H9 (cell line): ENCODE results near the gene STARD7. TPM values are rescaled to one million over a fixed set of nuclear protein-coding genes. Genes with fewer than 3 reads are reported as not detected.
A peak's percentile ranks its signal among the peaks of the same experiment; 100 is the strongest.

ENCODE experiments used
- DNase-seq: peaks from one replicate; pipeline ENCODE4 v3.0.0-alpha.2; 2017
- H2AFZ ChIP-seq: one replicate; pipeline ENCODE4 v1.6.1; 2013; ENCODE audit warnings: mild to moderate bottlenecking, low read length, control low read depth, moderate library complexity
- H2AK5ac ChIP-seq: 2 replicates; pipeline ENCODE4 v1.6.1; 2013; ENCODE audit warnings: low read length, control low read depth, mixed read lengths; ENCODE audit not compliant: insufficient read length
- H2BK120ac ChIP-seq: one replicate; pipeline ENCODE4 v1.6.1; 2013; ENCODE audit warnings: low read depth, mild to moderate bottlenecking, low read length, control low read depth, inconsistent platforms; ENCODE audit not compliant: poor library complexity, severe bottlenecking
- H2BK12ac ChIP-seq: 2 replicates; pipeline ENCODE4 v1.6.1; 2013; ENCODE audit warnings: low read length, control low read depth, mixed read lengths, low read depth; ENCODE audit not compliant: insufficient read length
- H2BK15ac ChIP-seq: 2 replicates; pipeline ENCODE4 v1.6.1; 2013; ENCODE audit warnings: low read depth, low read length, control low read depth
- H2BK20ac ChIP-seq: one replicate; pipeline ENCODE4 v1.6.1; 2013; ENCODE audit warnings: low read depth, mild to moderate bottlenecking, low read length, control low read depth, inconsistent platforms; ENCODE audit not compliant: poor library complexity, severe bottlenecking
- H2BK5ac ChIP-seq: 2 replicates; pipeline ENCODE4 v1.6.1; 2013; ENCODE audit warnings: low read length, control low read depth, mixed read lengths; ENCODE audit not compliant: insufficient read length
- H3K14ac ChIP-seq: 2 replicates; pipeline ENCODE4 v1.6.1; 2013; ENCODE audit warnings: low read length, control low read depth; ENCODE audit not compliant: insufficient read depth
- H3K18ac ChIP-seq: 2 replicates; pipeline ENCODE4 v1.6.1; 2013; ENCODE audit warnings: low read depth, mild to moderate bottlenecking, mixed read lengths, low read length, control low read depth; ENCODE audit not compliant: insufficient read length
- H3K23ac ChIP-seq: 2 replicates; pipeline ENCODE4 v1.6.1; 2013; ENCODE audit warnings: low read length, control low read depth, mixed read lengths, low read depth; ENCODE audit not compliant: insufficient read length
- H3K23me2 ChIP-seq: 2 replicates; pipeline ENCODE4 v1.6.1; 2013; ENCODE audit warnings: low read depth, mild to moderate bottlenecking, mixed read lengths, low read length, control low read depth; ENCODE audit not compliant: insufficient read length, poor library complexity, severe bottlenecking
- H3K27ac ChIP-seq: 2 replicates; pipeline ENCODE4 v1.5.1; 2013; ENCODE audit warnings: low read length, control low read depth, mixed read lengths, low read depth; ENCODE audit not compliant: insufficient read length
- H3K27me3 ChIP-seq: 2 replicates; pipeline ENCODE4 v1.6.1; 2013; ENCODE audit warnings: low read length, control low read depth, inconsistent platforms; ENCODE audit not compliant: insufficient read depth
- H3K4ac ChIP-seq: 2 replicates; pipeline ENCODE4 v1.6.1; 2013; ENCODE audit warnings: low read depth, mild to moderate bottlenecking, control low read depth, inconsistent platforms, low read length, moderate library complexity
- H3K4me1 ChIP-seq: 2 replicates; pipeline ENCODE4 v1.6.1; 2013; ENCODE audit warnings: low read length, control low read depth, inconsistent platforms; ENCODE audit not compliant: insufficient read depth
- H3K4me2 ChIP-seq: 2 replicates; pipeline ENCODE4 v1.6.1; 2013; ENCODE audit warnings: low read length, control low read depth, mixed read lengths; ENCODE audit not compliant: insufficient read length, insufficient read depth
- H3K56ac ChIP-seq: 2 replicates; pipeline ENCODE4 v1.6.1; 2013; ENCODE audit warnings: low read depth, mild to moderate bottlenecking, mixed read lengths, low read length, control low read depth; ENCODE audit not compliant: insufficient read length
- H3K79me1 ChIP-seq: 2 replicates; pipeline ENCODE4 v1.6.1; 2013; ENCODE audit warnings: low read depth, mild to moderate bottlenecking, moderate library complexity, low read length, control low read depth, inconsistent platforms; ENCODE audit not compliant: insufficient read depth, poor library complexity, severe bottlenecking
- H3K79me2 ChIP-seq: 2 replicates; pipeline ENCODE4 v1.6.1; 2013; ENCODE audit warnings: low read length, control low read depth, inconsistent platforms; ENCODE audit not compliant: insufficient read depth
- H3K9ac ChIP-seq: 2 replicates; pipeline ENCODE4 v1.6.1; 2013; ENCODE audit warnings: low read length, control low read depth, mixed read lengths; ENCODE audit not compliant: insufficient read length; ENCODE audit errors: extremely low read depth
- H3K9me3 ChIP-seq: one replicate; pipeline ENCODE4 v1.6.1; 2013; ENCODE audit warnings: low read depth, low read length, inconsistent platforms; ENCODE audit not compliant: control insufficient read depth
- H3T11ph ChIP-seq: one replicate; pipeline ENCODE4 v1.6.1; 2013; ENCODE audit warnings: mild to moderate bottlenecking, low read length, control low read depth, inconsistent platforms
- H4K20me1 ChIP-seq: one replicate; pipeline ENCODE4 v1.6.1; 2013; ENCODE audit not compliant: control insufficient read depth, insufficient read length, insufficient read depth
- H4K5ac ChIP-seq: 2 replicates; pipeline ENCODE4 v1.6.1; 2013; ENCODE audit warnings: low read depth, mild to moderate bottlenecking, mixed read lengths, low read length, control low read depth; ENCODE audit not compliant: insufficient read length
- H4K8ac ChIP-seq: replicated peaks from 2 replicates; pipeline ENCODE4 v1.6.1; 2013; ENCODE audit warnings: low read length, control low read depth, mixed read lengths, low read depth; ENCODE audit not compliant: insufficient read length
- H4K91ac ChIP-seq: 2 replicates; pipeline ENCODE4 v1.6.1; 2013; ENCODE audit warnings: low read depth, mild to moderate bottlenecking, moderate library complexity, mixed read lengths, low read length, control low read depth; ENCODE audit not compliant: insufficient read length
- H3K27ac Mint-ChIP-seq, 3 experiments: 2 replicates in 2 of 3; 3 replicates in 1 of 3; pipeline ENCODE4 v1.8.0; 2020 to 2021; ENCODE audit warnings: mixed read lengths in 3 of 3, mild to moderate bottlenecking in 1 of 3, moderate library complexity in 1 of 3
- H3K27me3 Mint-ChIP-seq: 2 replicates; pipeline ENCODE4 v1.8.0; 2021; ENCODE audit warnings: low read depth, mild to moderate bottlenecking, moderate library complexity, mixed read lengths
- H3K36me3 Mint-ChIP-seq, 3 experiments: 2 replicates in 2 of 3; 3 replicates in 1 of 3; pipeline ENCODE4 v1.8.0; 2020 to 2021; ENCODE audit warnings: low read depth in 3 of 3, mixed read lengths in 3 of 3; ENCODE audit not compliant: insufficient read depth in 1 of 3
- H3K4me1 Mint-ChIP-seq, 2 experiments: 2 replicates each; pipeline ENCODE4 v1.8.0; 2020; ENCODE audit warnings: mixed read lengths in 2 of 2
- H3K4me3 Mint-ChIP-seq, 2 experiments: 2 replicates in 1 of 2; 3 replicates in 1 of 2; pipeline ENCODE4 v1.8.0; 2020 to 2021; ENCODE audit warnings: mild to moderate bottlenecking in 2 of 2, mixed read lengths in 2 of 2, moderate library complexity in 1 of 2
- H3K9me3 Mint-ChIP-seq, 2 experiments: 2 replicates in 1 of 2; 3 replicates in 1 of 2; pipeline ENCODE4 v1.8.0; 2020; ENCODE audit warnings: mild to moderate bottlenecking in 2 of 2, mixed read lengths in 2 of 2, moderate library complexity in 1 of 2
- WGBS: extraction: QIAGEN DNeasy Blood & Tissue Kit; methylation state at CpG from one replicate; pipeline ENCODE4 v1.1.7; 2013; ENCODE audit warnings: missing lambda C conversion rate, low lambda C conversion rate, mixed read lengths; ENCODE audit not compliant: insufficient read length; ENCODE audit errors: extremely low coverage; 5-methylcytosine and 5-hydroxymethylcytosine counted together
- total RNA-seq: library from RNA; stranded (reverse); gene quantifications from 2 replicates; pipeline ENCODE4 v1.2.1, GENCODE V29; 2021
- TF ChIP-seq, protein P1 (sequence below): fragments of 200-600 bp; sonication (generic); conservative IDR thresholded peaks from 3 replicates; pipeline ENCODE4 v1.8.0; 2021; ENCODE audit warnings: antibody characterized with exemption, mild to moderate bottlenecking

STARD7 gene
- total RNA-seq, 1 experiment from 2014 or later = 212 TPM

DNA sequence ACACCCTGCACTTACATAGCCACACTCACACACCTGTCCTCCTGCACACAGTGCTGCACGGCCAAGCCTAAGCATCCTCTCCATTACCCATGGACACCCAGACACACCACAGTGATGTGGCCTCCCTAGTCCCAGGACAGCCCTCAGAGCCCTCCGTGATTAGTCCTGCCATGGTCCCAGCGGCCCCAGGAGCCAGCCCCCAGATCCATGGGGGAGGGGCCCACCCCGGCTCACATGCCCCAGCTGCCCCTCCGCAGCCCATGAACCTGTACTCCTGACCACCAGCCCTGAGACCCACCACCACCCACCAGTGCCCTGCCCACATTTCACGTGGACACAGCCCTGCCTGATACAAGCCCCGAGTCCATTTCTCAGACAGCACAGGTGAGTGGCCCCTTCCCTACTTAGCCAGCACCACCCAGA, 55.3 kb downstream of the STARD7 start:
- Histone ChIP-seq H3K79me2 (no peaks in the 10 kb centered on the region), H3K9me3 (no peaks in the 10 kb centered on the region), H3K56ac (no peak overlapping the region), H3K23ac (no peak overlapping the region), H3K18ac (peak overlapping the region; percentile 38), H2AFZ (no peak overlapping the region), H2BK5ac (no peak overlapping the region), H3K4me1 (no peaks in the 10 kb centered on the region; the same call in 1 of the 2 replicates), H3K14ac (no peak overlapping the region), H2AK5ac (no peak overlapping the region), H3K9ac (no peak overlapping the region), H3K4ac (no peak overlapping the region), H3K27ac (no peak overlapping the region), H3K27me3 (no peaks in the 10 kb centered on the region), H2BK15ac (no peak overlapping the region), H4K20me1 (no peaks in the 10 kb centered on the region), H4K91ac (no peak overlapping the region), H4K8ac (no peak overlapping the region), H3K23me2 (no peaks in the 10 kb centered on the region), H3K79me1 (no peaks in the 10 kb centered on the region), H2BK12ac (no peak overlapping the region), H2BK20ac (no peak overlapping the region), H2BK120ac (no peak overlapping the region), H3T11ph (no peak overlapping the region), H4K5ac (no peak overlapping the region), H3K4me2 (no peak overlapping the region)
- DNase-seq = peak; percentile 22
- peaks cover 24 to 43% of the 10 kb centered on the region in 2 experiments for H3K4me1 Mint-ChIP-seq
- H3K27me3 Mint-ChIP-seq = peaks cover under 1% of the 10 kb centered on the region
- TF ChIP-seq, protein P1, sequence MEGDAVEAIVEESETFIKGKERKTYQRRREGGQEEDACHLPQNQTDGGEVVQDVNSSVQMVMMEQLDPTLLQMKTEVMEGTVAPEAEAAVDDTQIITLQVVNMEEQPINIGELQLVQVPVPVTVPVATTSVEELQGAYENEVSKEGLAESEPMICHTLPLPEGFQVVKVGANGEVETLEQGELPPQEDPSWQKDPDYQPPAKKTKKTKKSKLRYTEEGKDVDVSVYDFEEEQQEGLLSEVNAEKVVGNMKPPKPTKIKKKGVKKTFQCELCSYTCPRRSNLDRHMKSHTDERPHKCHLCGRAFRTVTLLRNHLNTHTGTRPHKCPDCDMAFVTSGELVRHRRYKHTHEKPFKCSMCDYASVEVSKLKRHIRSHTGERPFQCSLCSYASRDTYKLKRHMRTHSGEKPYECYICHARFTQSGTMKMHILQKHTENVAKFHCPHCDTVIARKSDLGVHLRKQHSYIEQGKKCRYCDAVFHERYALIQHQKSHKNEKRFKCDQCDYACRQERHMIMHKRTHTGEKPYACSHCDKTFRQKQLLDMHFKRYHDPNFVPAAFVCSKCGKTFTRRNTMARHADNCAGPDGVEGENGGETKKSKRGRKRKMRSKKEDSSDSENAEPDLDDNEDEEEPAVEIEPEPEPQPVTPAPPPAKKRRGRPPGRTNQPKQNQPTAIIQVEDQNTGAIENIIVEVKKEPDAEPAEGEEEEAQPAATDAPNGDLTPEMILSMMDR = no peak
- WGBS = no CpG with 5 or more reads among the region's 7 CpGs
- H3K9me3 Mint-ChIP-seq = 0 out of 5 replicates have a peak, but pooled peaks cover 0 to 3% of the 10 kb centered on the region in 2 experiments
- peak overlapping the region in 1 of 3 experiments; percentile 64; a peak in 2 of 7 replicates for H3K27ac Mint-ChIP-seq
- peaks cover 0 to 4% (median 0%) of the 10 kb centered on the region in 3 experiments; a peak in 2 of 7 replicates for H3K36me3 Mint-ChIP-seq
- H3K4me3 Mint-ChIP-seq = peak overlapping the region in 1 of 2 experiments; percentile 54; a peak in 1 of 5 replicates
